CD4-positive, alpha-beta T cell treated with Interleukin-6 for 4 hours (primary cell): ENCODE measurements around the gene UBAC2.
"Not testable (repeated sequence)": the region's sequence is repeated elsewhere in the genome, so short reads cannot be mapped to it uniquely, and the experiment has no call there.

ENCODE experiments used
- DNase-seq: peaks from one replicate; pipeline ENCODE4 v3.0.0-alpha.2; 2020; ENCODE audit warnings: mixed read lengths

The UBAC2 gene

DNA sequence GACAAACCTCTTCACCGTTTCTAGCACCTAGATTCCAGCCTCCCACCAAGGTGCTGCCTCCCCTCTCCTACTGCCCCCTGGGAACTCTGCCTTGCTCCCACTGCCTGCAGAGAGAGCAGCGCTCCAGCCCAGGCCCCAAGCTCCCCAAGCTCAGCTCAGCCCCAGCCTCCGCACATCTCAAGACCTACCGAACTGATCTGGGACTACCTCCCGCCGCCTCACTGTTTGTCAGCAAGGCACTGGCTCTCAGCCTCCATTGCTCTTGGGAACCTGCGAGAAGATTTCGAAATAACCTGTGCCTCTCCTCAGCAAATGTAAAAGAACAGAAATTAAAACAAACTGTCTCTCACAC, 198.9 kb downstream of the UBAC2 start:
- no peak for DNase-seq

DNA sequence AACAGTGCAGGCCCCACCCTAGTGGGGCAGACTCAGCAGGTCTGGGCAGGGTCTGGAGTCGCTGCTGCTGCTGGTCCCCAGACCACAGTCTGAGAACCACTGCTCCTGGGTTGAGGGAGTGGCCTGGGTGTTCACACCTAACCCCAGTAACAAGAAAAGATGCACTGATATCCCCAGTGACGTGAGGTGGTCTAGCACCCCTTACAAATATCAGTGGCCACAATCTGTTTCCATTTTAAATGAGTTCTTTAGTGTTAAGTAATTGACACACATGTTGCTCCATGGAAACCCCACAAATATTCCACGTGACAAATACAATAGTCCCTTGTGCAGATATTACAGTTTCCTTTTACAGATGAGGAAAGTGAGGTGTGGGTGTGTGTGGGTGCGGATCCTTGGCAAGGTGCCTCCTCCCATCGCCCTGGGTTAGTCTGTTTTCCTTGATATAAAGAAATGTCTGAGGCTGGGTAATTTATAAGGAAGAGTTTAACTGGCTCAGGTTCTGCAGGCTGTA, 202.9 kb downstream of the UBAC2 start:
- peak; percentile 16 for DNase-seq

GRCh38 chr13:99404005-99404755, 203.5 kb downstream of the UBAC2 start:
- DNase-seq, result peak; percentile 2

DNA sequence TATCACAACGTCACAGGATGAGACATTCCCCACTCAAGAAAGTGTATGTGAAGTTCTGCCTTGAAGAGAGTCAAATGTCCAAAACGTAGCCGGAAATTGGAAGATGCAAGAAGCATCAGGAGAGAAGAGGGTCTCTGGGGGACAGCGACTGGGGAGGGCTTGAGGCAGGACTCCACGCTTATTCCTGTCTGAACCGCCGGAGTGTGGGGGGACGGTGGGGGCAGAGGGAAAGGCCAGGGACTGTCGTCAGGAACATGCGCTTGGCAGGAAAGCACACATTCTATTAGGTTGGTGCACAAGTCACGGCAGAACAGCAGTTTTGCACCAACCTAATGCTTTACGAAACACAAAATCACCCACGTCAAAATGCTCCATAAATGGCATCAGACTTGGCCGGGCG, 205.3 kb downstream of the UBAC2 start:
- no peak for DNase-seq

DNA sequence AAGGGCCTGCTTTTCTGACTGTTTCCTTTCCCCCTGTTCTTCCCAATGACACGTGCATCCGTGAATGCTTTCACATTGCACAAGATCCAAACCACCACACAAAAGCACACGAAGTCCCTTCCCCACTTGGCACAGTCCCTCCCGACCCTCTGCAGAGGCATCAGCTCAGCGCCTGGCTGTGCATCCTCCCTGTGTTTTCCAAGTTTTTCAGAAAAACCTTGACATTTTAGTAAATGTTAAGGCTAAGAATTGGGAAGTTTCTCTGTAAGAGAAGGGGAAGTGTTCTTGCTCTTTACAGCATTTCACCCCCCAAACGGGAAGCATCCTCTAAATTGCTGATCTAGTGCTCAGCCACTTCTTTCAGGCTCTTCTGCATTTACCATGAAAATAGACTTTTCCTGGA, 206.1 kb downstream of the UBAC2 start:
- no peak for DNase-seq

- DNase-seq, result no peak
These were observed 207.4 kb downstream of the UBAC2 start for GRCh38 chr13:99407906-99408702.

DNA sequence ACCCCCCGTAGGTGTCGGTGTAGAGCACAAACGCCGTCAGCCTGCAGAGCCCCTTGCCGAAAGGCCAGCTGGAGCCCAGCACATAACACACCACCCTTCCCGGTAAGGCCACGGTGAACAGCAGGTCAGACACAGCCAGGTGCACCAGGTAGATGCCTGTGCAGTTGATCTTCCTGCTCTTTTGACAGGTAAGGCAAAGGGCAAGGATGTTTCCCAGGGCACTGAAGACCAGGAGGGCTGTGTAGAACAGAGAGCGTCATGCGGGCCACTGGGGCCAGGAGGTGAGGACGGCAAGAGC, 208.0 kb downstream of the UBAC2 start:
- no peak for DNase-seq

GRCh38 chr13:99409461-99410083, 208.9 kb downstream of the UBAC2 start:
- DNase-seq, result not testable (repeated sequence)

DNA sequence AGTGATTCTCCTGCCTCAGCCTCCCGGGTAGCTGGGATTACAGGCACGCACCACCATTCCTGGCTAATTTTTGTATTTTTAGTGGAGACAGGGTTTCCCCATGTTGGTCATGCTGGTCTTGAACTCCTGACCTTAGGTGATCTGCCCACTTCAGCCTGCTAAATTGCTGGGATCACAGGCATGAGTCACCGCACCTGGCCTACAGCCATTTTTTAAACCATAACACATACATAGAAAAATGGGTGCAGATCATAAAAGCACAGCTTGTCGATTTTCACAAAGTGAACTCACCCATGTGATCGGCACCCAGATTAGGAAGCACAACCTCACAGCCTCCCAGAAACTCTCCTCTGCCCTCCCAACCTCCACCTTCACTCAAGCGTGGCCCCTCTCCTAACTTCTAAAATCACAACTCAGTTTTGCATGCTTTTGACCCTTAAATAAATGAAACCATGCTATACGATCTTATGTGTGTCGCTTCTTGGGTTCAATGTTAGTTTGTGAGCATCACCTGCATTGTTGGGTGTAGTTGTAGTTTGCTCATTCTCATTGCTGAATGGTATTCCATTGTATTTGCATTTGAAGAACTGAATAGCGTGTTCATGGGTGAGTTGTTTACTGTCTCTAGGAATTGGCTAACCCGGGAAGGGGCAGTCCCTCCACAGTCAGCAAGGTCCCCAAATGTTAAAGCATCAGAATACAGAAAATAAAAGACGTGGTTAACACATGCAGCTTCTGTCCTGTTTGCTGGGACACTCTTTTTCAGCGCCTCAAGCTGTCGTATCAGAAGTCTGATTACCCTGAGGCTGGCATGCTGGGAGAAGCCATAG, 210.2 kb downstream of the UBAC2 start:
- DNase-seq, result peak; percentile 49

DNA sequence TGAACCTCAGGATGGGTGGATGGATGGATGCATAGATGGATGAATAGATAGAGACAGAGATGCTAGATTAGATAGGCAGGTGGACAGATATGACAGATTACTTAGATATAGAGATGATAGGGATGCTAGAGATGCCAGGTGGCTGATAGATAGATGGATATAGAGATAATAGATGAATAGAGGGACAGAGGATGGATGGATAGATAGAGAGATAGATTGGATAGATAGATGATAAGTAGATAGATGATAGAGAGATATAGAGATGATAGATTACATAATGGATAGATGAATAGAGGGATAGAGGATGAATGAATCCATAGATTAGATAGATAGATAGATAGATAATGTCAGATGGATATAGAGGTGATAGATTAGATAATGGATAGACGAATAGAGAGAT, 212.2 kb downstream of the UBAC2 start:
- no peak for DNase-seq

- DNase-seq, result no peak
These were observed 213.7 kb downstream of the UBAC2 start for GRCh38 chr13:99414048-99414995.

- DNase-seq, result no peak
These were observed 214.5 kb downstream of the UBAC2 start for GRCh38 chr13:99415014-99415650.

DNA sequence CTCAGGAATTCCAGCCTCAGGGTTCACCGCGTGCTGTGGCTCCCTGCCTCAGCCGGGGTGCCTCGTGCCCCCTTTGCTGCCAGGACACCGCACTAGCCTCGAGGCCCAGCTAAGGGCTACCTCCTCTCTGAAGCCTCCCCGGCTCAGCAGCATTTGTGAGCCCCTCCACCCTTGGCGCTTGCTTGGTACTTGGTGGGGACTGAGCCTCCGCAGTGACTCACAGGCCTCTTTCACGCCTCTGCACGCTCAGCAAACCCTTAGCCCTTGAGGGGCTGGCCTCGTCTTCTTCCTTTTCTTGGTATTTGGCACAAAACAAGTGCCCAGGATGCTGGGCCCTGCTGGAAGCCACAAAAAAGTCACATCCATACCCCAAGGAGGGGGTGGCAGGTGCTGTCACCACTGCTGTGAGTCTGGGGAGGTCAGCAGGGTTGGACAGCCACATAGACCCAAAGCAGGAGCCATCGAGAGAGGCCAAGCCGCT, 215.2 kb downstream of the UBAC2 start:
- DNase-seq, result peak; percentile 78

DNA sequence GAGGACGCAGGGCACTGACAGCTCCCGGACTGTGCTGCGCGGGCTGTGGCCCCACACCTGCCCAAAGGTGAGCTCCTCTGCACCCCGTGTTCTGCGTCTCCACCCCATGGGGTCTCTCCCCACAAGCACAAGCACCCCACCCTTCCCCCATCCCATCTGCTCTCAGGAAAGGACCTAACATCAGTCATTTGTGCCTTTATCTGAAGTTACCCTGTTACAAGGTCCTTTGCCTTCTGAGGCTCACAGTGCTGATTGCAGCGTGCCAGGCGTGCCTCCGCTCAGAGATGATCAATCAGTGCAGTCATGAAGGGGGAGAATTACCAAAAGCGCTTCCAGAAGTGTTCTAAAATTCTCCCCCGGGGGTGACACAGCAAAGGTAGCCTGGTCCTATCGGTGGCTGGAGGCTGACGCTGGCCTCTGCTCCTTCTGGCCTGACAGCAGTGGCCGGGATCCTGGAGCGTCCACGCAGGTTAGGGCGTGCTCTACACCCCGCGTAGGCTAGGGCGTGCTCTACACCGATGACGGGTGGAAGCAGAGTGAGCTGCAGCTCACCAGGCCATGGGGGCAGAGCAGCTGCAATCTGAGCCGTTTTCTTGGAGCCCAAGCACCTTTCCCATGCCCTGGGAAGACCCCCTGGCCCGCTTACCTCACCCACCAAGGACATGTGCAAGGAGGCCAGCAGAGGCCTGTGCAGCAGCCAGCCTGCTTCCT, 215.9 kb downstream of the UBAC2 start:
- peak; percentile 55 for DNase-seq

GRCh38 chr13:99417201-99418102, 216.8 kb downstream of the UBAC2 start:
- peak; percentile 64 for DNase-seq

GRCh38 chr13:99418103-99418842, 217.6 kb downstream of the UBAC2 start:
- DNase-seq, result no peak

- no peak for DNase-seq
These were observed 218.1 kb downstream of the UBAC2 start for GRCh38 chr13:99418843-99419140.

DNA sequence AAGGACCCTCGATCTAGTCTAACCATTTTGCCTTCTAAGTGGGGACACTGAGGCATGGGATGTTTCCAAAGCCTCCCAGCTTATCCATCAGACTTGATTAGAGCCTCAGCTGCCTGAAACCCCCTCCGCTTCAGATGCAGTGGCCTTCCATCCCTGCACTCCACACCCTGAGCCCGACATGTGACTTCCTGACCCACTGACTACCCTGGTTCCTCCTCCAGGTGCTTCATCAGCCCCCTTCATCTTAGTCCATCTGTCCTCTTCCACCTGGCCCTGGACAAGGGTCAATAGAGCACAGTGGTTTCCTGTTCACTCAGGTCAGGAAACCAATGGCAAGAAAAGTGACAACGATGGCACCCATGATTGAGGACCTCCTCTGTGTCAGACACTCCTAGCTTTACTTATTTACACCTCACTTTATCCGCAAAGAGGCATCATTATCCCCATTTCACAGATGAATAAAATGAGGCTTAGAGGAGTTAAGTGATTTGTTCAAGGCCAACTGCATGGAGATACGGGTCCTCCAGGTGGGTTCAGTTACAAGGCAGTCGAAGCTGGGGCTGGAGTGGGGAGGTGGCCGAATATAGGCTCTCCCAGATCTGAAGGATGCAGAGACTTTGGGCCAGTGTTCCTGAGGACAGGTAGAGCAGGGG, 219.1 kb downstream of the UBAC2 start:
- no peak for DNase-seq
